HG02938 (cell line): Measurements from ENCODE around the gene SLC9A8.

Experiments
- ATAC-seq: cut with Tn5 transposase; IDR thresholded peaks from one replicate; pipeline ENCODE4 v1.9.1; 2021; ENCODE audit warnings: mild to moderate bottlenecking, moderate library complexity; ENCODE audit not compliant: unreplicated experiment

The SLC9A8 gene

GRCh38 chr20:49811825-49812506 is 662 bp upstream of the SLC9A8 start:
- no peak for ATAC-seq

GRCh38 chr20:49813305-49813974 is 812 bp downstream of the SLC9A8 start:
- ATAC-seq: no peak

- no peak for ATAC-seq
Measured at GRCh38 chr20:49814057-49814694, 1.5 kb downstream of the SLC9A8 start.

GRCh38 chr20:49818816-49819215 is 6.2 kb downstream of the SLC9A8 start:
- ATAC-seq: no peak

- no peak for ATAC-seq
Measured at GRCh38 chr20:49819702-49820101, 7.1 kb downstream of the SLC9A8 start.

- no peak for ATAC-seq
Measured at GRCh38 chr20:49821381-49821780, 8.8 kb downstream of the SLC9A8 start.

GRCh38 chr20:49821870-49822331 is 9.3 kb downstream of the SLC9A8 start:
- no peak for ATAC-seq

GRCh38 chr20:49823152-49823847 is 10.7 kb downstream of the SLC9A8 start:
- no peak for ATAC-seq

- ATAC-seq: no peak
Measured at GRCh38 chr20:49824206-49824605, 11.6 kb downstream of the SLC9A8 start.

GRCh38 chr20:49825521-49826033 is 12.9 kb downstream of the SLC9A8 start:
- ATAC-seq: no peak

- ATAC-seq: no peak
Measured at GRCh38 chr20:49831022-49831769, 18.6 kb downstream of the SLC9A8 start.

- no peak for ATAC-seq
Measured at GRCh38 chr20:49831770-49832631, 19.4 kb downstream of the SLC9A8 start.

GRCh38 chr20:49832632-49833327 is 20.2 kb downstream of the SLC9A8 start:
- no peak for ATAC-seq

- no peak for ATAC-seq
Measured at GRCh38 chr20:49833483-49833882, 20.9 kb downstream of the SLC9A8 start.

GRCh38 chr20:49835031-49835430 is 22.4 kb downstream of the SLC9A8 start:
- ATAC-seq: no peak

GRCh38 chr20:49838546-49838945 is 25.9 kb downstream of the SLC9A8 start:
- no peak for ATAC-seq

- no peak for ATAC-seq
Measured at GRCh38 chr20:49843139-49843538, 30.5 kb downstream of the SLC9A8 start.

- ATAC-seq: no peak
Measured at GRCh38 chr20:49843770-49844380, 31.2 kb downstream of the SLC9A8 start.

- ATAC-seq: no peak
Measured at GRCh38 chr20:49845060-49845459, 32.4 kb downstream of the SLC9A8 start.
